Mesendoderm (in vitro differentiated cells): Measurements from ENCODE around the gene COL18A1.
A peak's percentile ranks its signal among the peaks of the same experiment; 100 is the strongest.

Experiments
- DNase-seq: peaks from one replicate; pipeline ENCODE4 v3.0.0; 2013
- H2AK5ac ChIP-seq: 2 replicates; pipeline ENCODE4 v1.6.1; 2013; ENCODE audit warnings: low read length, inconsistent platforms
- H2BK120ac ChIP-seq: 2 replicates; pipeline ENCODE4 v1.6.1; 2013; ENCODE audit warnings: low read depth, mild to moderate bottlenecking, low read length, moderate library complexity, mixed read lengths
- H2BK15ac ChIP-seq: replicated peaks from 2 replicates; pipeline ENCODE4 v1.6.1; 2013; ENCODE audit warnings: low read depth, mild to moderate bottlenecking, moderate library complexity
- H2BK5ac ChIP-seq: 2 replicates; pipeline ENCODE4 v1.6.1; 2013; ENCODE audit warnings: low read length, inconsistent platforms
- H3K18ac ChIP-seq: 2 replicates; pipeline ENCODE4 v1.6.1; 2013; ENCODE audit warnings: mild to moderate bottlenecking, low read length, mixed read lengths
- H3K23ac ChIP-seq: one replicate; pipeline ENCODE4 v1.6.1; 2013; ENCODE audit warnings: low read length
- H3K27ac ChIP-seq: 2 replicates; pipeline ENCODE4 v1.5.1; 2013; ENCODE audit warnings: low read depth, mild to moderate bottlenecking, inconsistent platforms, low read length, moderate library complexity
- H3K27me3 ChIP-seq: 2 replicates; pipeline ENCODE4 v1.6.1; 2013; ENCODE audit warnings: low read length, control low read depth, mild to moderate bottlenecking, inconsistent platforms; ENCODE audit not compliant: insufficient read depth, poor library complexity
- H3K36me3 ChIP-seq: 2 replicates; pipeline ENCODE4 v1.6.1; 2013; ENCODE audit warnings: low read length, inconsistent platforms; ENCODE audit not compliant: control insufficient read depth, insufficient read depth
- H3K4ac ChIP-seq: one replicate; pipeline ENCODE4 v1.6.1; 2013; ENCODE audit warnings: low read depth, mild to moderate bottlenecking, low read length, moderate library complexity
- H3K4me1 ChIP-seq: 2 replicates; pipeline ENCODE4 v1.6.1; 2013; ENCODE audit warnings: low read depth, low read length, inconsistent platforms; ENCODE audit not compliant: control insufficient read depth
- H3K4me2 ChIP-seq: 2 replicates; pipeline ENCODE4 v1.6.1; 2013; ENCODE audit warnings: low read length
- H3K4me3 ChIP-seq: 2 replicates; pipeline ENCODE4 v1.5.1; 2013; ENCODE audit warnings: mild to moderate bottlenecking, low read length
- H3K56ac ChIP-seq: one replicate; pipeline ENCODE4 v1.6.1; 2013; ENCODE audit warnings: low read length
- H3K79me1 ChIP-seq: 2 replicates; pipeline ENCODE4 v1.6.1; 2013; ENCODE audit warnings: low read length, inconsistent platforms
- H3K79me2 ChIP-seq: 2 replicates; pipeline ENCODE4 v1.6.1; 2013; ENCODE audit warnings: mild to moderate bottlenecking, low read length; ENCODE audit not compliant: control insufficient read depth, insufficient read depth
- H3K9ac ChIP-seq: 2 replicates; pipeline ENCODE4 v1.6.1; 2013; ENCODE audit warnings: low read length, inconsistent platforms
- H4K5ac ChIP-seq: one replicate; pipeline ENCODE4 v1.6.1; 2013; ENCODE audit warnings: low read length
- H4K8ac ChIP-seq: one replicate; pipeline ENCODE4 v1.6.1; 2013; ENCODE audit warnings: low read depth, mild to moderate bottlenecking, control low read depth, low read length, moderate library complexity
- WGBS: extraction: QIAGEN DNeasy Blood & Tissue Kit; methylation state at CpG from one replicate; pipeline ENCODE4 v1.1.7; 2013; ENCODE audit warnings: low lambda C conversion rate, missing lambda C conversion rate; ENCODE audit not compliant: insufficient coverage; ENCODE audit errors: extremely low coverage; 5-methylcytosine and 5-hydroxymethylcytosine counted together

Gene COL18A1

GRCh38 chr21:45514311-45515021, 109.5 kb downstream of the COL18A1 start:
- Histone ChIP-seq H3K4me1 (no peaks in the 10 kb centered on the region), H3K36me3 (peaks cover 2% of the 10 kb centered on the region), H3K79me2 (no peaks in the 10 kb centered on the region), H3K4me3 (no peak overlapping the region), H2AK5ac (no peak overlapping the region), H2BK120ac (no peak overlapping the region), H3K4ac (no peak overlapping the region), H2BK5ac (no peak overlapping the region), H3K9ac (no peak overlapping the region), H2BK15ac (no peak overlapping the region), H4K8ac (no peak overlapping the region), H3K18ac (no peak overlapping the region), H3K27ac (no peak overlapping the region), H3K79me1 (no peaks in the 10 kb centered on the region), H3K23ac (no peak overlapping the region), H3K56ac (no peak overlapping the region), H3K4me2 (no peak overlapping the region), H3K27me3 (no peaks in the 10 kb centered on the region), H4K5ac (no peak overlapping the region)
- DNase-seq = no peak
- WGBS = no CpG with 5 or more reads among the region's 22 CpGs

GRCh38 chr21:45515241-45516061, 110.5 kb downstream of the COL18A1 start:
- Histone ChIP-seq H3K27ac (no peak overlapping the region), H3K56ac (no peak overlapping the region), H3K9ac (no peak overlapping the region), H2AK5ac (no peak overlapping the region), H4K5ac (no peak overlapping the region), H4K8ac (no peak overlapping the region), H3K23ac (no peak overlapping the region), H3K79me2 (no peaks in the 10 kb centered on the region), H3K27me3 (no peaks in the 10 kb centered on the region), H2BK15ac (no peak overlapping the region), H3K4me3 (no peak overlapping the region), H3K4me1 (no peaks in the 10 kb centered on the region), H3K79me1 (no peaks in the 10 kb centered on the region), H2BK5ac (no peak overlapping the region), H3K4ac (no peak overlapping the region), H3K4me2 (no peak overlapping the region), H2BK120ac (no peak overlapping the region), H3K18ac (no peak overlapping the region), H3K36me3 (peaks cover 2% of the 10 kb centered on the region)
- WGBS = no CpG with 5 or more reads among the region's 31 CpGs
- DNase-seq = peak; percentile 81

- no peak overlapping the region for H3K18ac ChIP-seq
- no peak overlapping the region for H3K4ac ChIP-seq
- H4K8ac ChIP-seq = no peak overlapping the region
- H2AK5ac ChIP-seq = no peak overlapping the region
- no peak overlapping the region for H2BK15ac ChIP-seq
- DNase-seq = no peak
- no peaks in the 10 kb centered on the region for H3K79me1 ChIP-seq
- H3K4me3 ChIP-seq = no peak overlapping the region
- H3K27ac ChIP-seq = no peak overlapping the region
- no peaks in the 10 kb centered on the region for H3K4me1 ChIP-seq
- peaks cover 2% of the 10 kb centered on the region for H3K36me3 ChIP-seq
- no peak overlapping the region for H3K9ac ChIP-seq
- no peak overlapping the region for H2BK120ac ChIP-seq
- H4K5ac ChIP-seq = no peak overlapping the region
- H3K79me2 ChIP-seq = no peaks in the 10 kb centered on the region
- H3K4me2 ChIP-seq = no peak overlapping the region
- WGBS = no CpG with 5 or more reads among the region's 21 CpGs
- H3K23ac ChIP-seq = no peak overlapping the region
- H3K56ac ChIP-seq = no peak overlapping the region
- H3K27me3 ChIP-seq = no peaks in the 10 kb centered on the region
- H2BK5ac ChIP-seq = no peak overlapping the region
Measured at GRCh38 chr21:45516071-45516670, 111.2 kb downstream of the COL18A1 start.

GRCh38 chr21:45516671-45517151, 111.7 kb downstream of the COL18A1 start:
- no peak overlapping the region for H4K5ac ChIP-seq
- no peak overlapping the region for H3K23ac ChIP-seq
- no peak overlapping the region for H3K18ac ChIP-seq
- H3K4me1 ChIP-seq = no peaks in the 10 kb centered on the region
- no peak overlapping the region for H2BK15ac ChIP-seq
- no peak overlapping the region for H2AK5ac ChIP-seq
- H2BK120ac ChIP-seq = no peak overlapping the region
- H3K36me3 ChIP-seq = peaks cover 2% of the 10 kb centered on the region
- H3K27me3 ChIP-seq = no peaks in the 10 kb centered on the region
- no peak overlapping the region for H3K9ac ChIP-seq
- no peak overlapping the region for H3K56ac ChIP-seq
- no peaks in the 10 kb centered on the region for H3K79me2 ChIP-seq
- no peaks in the 10 kb centered on the region for H3K79me1 ChIP-seq
- no peak for DNase-seq
- no peak overlapping the region for H3K4me3 ChIP-seq
- WGBS = no CpG with 5 or more reads among the region's 14 CpGs
- H3K4ac ChIP-seq = no peak overlapping the region
- no peak overlapping the region for H4K8ac ChIP-seq
- H3K4me2 ChIP-seq = no peak overlapping the region
- no peak overlapping the region for H3K27ac ChIP-seq
- H2BK5ac ChIP-seq = no peak overlapping the region

GRCh38 chr21:45517249-45518065, 112.5 kb downstream of the COL18A1 start:
- H3K23ac ChIP-seq = no peak overlapping the region
- H3K18ac ChIP-seq = no peak overlapping the region
- no peak overlapping the region for H2BK5ac ChIP-seq
- no CpG with 5 or more reads among the region's 15 CpGs for WGBS
- no peak overlapping the region for H4K8ac ChIP-seq
- no peaks in the 10 kb centered on the region for H3K27me3 ChIP-seq
- no peak for DNase-seq
- H2BK120ac ChIP-seq = no peak overlapping the region
- H3K4ac ChIP-seq = no peak overlapping the region
- no peaks in the 10 kb centered on the region for H3K4me1 ChIP-seq
- no peak overlapping the region for H2BK15ac ChIP-seq
- H3K56ac ChIP-seq = no peak overlapping the region
- H3K4me3 ChIP-seq = no peak overlapping the region
- H3K36me3 ChIP-seq = peaks cover 4% of the 10 kb centered on the region
- H3K9ac ChIP-seq = no peak overlapping the region
- H3K27ac ChIP-seq = no peak overlapping the region
- no peak overlapping the region for H3K4me2 ChIP-seq
- no peaks in the 10 kb centered on the region for H3K79me1 ChIP-seq
- no peak overlapping the region for H4K5ac ChIP-seq
- no peak overlapping the region for H2AK5ac ChIP-seq
- no peaks in the 10 kb centered on the region for H3K79me2 ChIP-seq
